Stimulated activated naive B cell treated with anti-CD40 and anti-IgM and Interleukin-4, amounts not matched to agents 10 μg/mL and 1 μg/mL and 100 μg/mL, for 72 hours (primary cell): ENCODE data around the gene AKR7A2.

ENCODE experiments used
- ATAC-seq, 2 donors: fragments of 150-1000 bp; cut with Tn5 transposase; replicated peaks; 2 replicates each; pipeline ENCODE4 v1.10.0; 2021; ENCODE audit warnings: moderate library complexity in 1 of 2
- DNase-seq: peaks from one replicate; pipeline ENCODE4 v3.0.0; 2021
- H3K27ac Mint-ChIP-seq: one replicate; pipeline ENCODE4 v1.8.0; 2022; ENCODE audit warnings: mild to moderate bottlenecking, mixed read lengths
- H3K27me3 Mint-ChIP-seq, 2 donors: one replicate each; pipeline ENCODE4 v1.8.0; 2022; ENCODE audit warnings: mixed read lengths in 2 of 2
- H3K36me3 Mint-ChIP-seq, 2 donors: one replicate each; pipeline ENCODE4 v1.8.0; 2022; ENCODE audit warnings: mixed read lengths in 2 of 2, mild to moderate bottlenecking in 1 of 2
- H3K4me1 Mint-ChIP-seq, 2 donors: one replicate each; pipeline ENCODE4 v1.8.0; 2022; ENCODE audit warnings: mixed read lengths in 2 of 2, mild to moderate bottlenecking in 1 of 2
- H3K4me3 Mint-ChIP-seq, 2 donors: one replicate each; pipeline ENCODE4 v1.8.0; 2022; ENCODE audit warnings: mild to moderate bottlenecking in 2 of 2, mixed read lengths in 2 of 2, moderate library complexity in 1 of 2
- H3K9me3 Mint-ChIP-seq, 2 donors: one replicate each; pipeline ENCODE4 v1.8.0; 2022; ENCODE audit warnings: mixed read lengths in 2 of 2, mild to moderate bottlenecking in 1 of 2

The AKR7A2 gene

DNA sequence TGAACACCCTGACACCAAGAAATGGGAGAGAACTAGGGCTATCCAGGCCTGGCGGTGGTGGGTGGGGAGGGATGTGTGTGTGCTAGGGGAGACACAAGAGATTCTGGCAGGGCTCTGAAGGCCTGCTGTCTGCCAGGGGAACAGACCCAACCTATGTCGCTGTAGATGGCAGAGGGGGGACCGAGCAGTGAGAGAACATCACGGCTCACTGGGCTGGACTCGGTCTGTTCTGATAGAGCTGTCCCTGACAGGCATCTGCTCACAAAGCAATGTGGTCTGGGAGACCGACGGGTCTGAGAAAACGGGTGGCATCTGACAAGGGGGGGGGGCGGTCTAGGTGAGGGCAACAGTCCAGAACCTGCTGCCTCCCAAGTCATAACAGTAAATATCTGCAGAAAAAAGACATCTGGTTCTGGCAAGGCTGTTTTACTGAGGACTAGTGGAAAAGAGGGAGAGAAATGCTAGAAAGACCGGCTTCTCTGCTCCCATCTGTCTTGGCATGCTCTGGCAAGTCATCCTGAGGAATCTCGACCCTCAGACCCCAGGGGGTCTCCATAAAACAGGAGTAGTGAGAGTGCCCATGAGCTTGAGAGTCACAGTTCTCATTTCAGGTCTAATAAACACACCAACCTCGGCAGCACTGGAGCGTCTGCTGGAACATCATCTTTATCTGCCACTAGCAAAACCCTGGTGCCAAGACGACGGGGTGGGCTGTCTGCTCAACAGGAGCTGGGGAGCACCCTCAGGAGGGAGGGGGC lies 36.7 kb upstream of the AKR7A2 start:
- Mint-ChIP-seq H3K4me1 (peaks cover 22 to 49% of the 10 kb centered on the region in 2 donors), H3K4me3 (peak overlapping the region in 1 of 2 donors; percentile 16), H3K27me3 (no peaks in the 10 kb centered on the region), H3K9me3 (no peaks in the 10 kb centered on the region), H3K27ac (peak overlapping the region; percentile 42), H3K36me3 (peaks cover 39 to 57% of the 10 kb centered on the region in 2 donors)
- DNase-seq (no peak), ATAC-seq (peak; percentile 2 to 13)

DNA sequence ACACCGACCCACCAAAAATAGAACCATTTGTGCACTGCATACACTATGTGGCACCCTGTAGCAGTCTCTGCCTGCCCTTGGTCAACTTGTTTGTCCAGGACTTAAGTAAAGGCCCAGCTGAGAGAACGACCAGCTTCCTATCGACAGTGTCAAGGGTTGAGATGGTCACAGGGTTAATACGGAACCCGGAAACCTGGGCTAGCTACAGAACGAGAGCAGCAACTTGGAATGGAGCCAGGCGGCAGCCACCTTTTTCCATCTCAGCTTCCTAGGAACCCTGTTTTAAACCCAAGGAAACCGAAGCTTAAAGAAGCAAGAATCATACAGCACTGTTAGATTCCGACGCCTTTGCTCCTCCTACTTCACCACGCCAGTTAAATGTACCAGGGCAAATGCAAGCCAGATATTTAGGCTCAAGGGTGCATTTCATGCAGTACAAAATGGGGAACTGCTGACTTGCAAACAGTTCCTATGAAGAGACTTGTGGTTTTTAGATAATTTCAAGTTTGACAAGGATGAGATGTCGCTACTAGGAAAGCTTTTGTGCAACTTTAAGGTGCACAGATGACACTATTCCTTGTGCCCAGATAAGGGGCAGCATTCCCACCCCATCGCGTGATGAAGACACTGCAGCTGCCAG lies 35.7 kb upstream of the AKR7A2 start:
- Mint-ChIP-seq H3K27ac (peak overlapping the region; percentile 21), H3K4me3 (no peak overlapping the region), H3K27me3 (no peaks in the 10 kb centered on the region), H3K9me3 (no peaks in the 10 kb centered on the region), H3K36me3 (peaks cover 39 to 57% of the 10 kb centered on the region in 2 donors), H3K4me1 (peaks cover 22 to 50% of the 10 kb centered on the region in 2 donors)
- DNase-seq (no peak), ATAC-seq (peak; percentile 69 to 81)

DNA sequence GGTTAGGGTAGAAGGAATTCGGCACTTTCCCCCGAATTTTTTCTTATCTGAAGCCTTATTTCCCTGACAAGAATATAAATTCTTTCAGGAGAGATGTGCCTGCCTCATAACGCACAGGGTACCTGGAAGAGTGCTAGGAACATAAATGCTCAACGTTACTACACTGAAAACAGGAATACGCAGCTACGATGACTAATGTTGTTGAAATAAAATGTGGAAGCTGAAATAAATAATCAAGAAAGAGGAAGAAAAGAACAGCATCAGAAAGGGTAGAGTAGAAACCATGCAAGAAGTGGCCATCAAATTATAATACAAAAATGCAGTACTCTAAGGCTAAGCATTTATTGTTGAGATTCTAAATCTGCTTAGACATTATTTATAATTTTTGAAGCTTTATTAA lies 34.1 kb upstream of the AKR7A2 start:
- DNase-seq (no peak), ATAC-seq (no peak)
- H3K9me3 Mint-ChIP-seq = no peaks in the 10 kb centered on the region
- peaks cover 27 to 57% of the 10 kb centered on the region in 2 donors for H3K4me1 Mint-ChIP-seq
- H3K27me3 Mint-ChIP-seq = no peaks in the 10 kb centered on the region
- no peak overlapping the region for H3K4me3 Mint-ChIP-seq
- peaks cover 49 to 63% of the 10 kb centered on the region in 2 donors for H3K36me3 Mint-ChIP-seq
- peak overlapping the region; percentile 85 for H3K27ac Mint-ChIP-seq

DNA sequence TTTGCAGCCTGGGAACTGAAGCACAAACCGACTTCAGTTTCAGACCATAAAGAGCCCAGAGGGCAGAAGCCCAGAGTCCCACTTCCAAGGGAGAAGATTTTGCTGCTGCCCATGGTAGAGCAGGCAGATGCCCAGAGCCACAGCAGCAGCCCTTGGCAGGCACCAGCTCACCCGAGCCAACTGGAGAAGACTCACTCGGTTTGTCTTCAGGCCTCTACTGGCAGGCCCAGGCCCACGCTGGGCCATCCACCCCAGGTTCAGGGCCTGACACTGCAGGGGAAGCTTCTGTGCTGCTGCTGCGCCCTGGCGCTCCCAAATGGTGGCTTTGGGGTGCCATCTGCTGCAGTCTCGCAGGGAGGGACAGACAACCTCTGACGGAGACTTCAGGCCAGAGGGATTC lies 33.4 kb upstream of the AKR7A2 start:
- H3K27ac Mint-ChIP-seq = no peak overlapping the region
- ATAC-seq (no peak), DNase-seq (no peak)
- H3K4me3 Mint-ChIP-seq = no peak overlapping the region
- H3K4me1 Mint-ChIP-seq = peaks cover 27 to 57% of the 10 kb centered on the region in 2 donors
- no peaks in the 10 kb centered on the region for H3K9me3 Mint-ChIP-seq
- H3K36me3 Mint-ChIP-seq = peaks cover 53 to 69% of the 10 kb centered on the region in 2 donors
- H3K27me3 Mint-ChIP-seq = no peaks in the 10 kb centered on the region

DNA sequence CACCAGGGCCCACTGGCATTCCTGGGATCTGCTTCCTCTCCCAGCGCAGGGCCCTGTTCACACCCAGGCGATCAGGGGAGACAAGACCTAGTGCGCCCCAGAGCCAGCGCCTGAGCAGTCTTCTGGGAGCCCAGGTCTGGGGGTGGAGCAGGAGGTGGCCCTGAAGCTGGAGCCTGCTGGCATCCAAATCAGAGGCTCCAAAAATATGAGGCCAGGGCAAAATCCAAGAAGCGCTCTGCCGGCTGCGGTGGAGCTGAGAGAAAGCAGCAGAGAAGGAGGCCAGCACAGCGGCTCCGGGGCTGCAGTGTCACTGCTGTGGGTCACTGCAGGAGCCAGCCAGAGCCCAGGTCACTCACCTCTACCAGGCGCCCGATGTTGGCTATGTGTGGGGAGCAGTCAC lies 32.9 kb upstream of the AKR7A2 start:
- no peak overlapping the region for H3K4me3 Mint-ChIP-seq
- peaks cover 25 to 52% of the 10 kb centered on the region in 2 donors for H3K4me1 Mint-ChIP-seq
- no peaks in the 10 kb centered on the region for H3K9me3 Mint-ChIP-seq
- DNase-seq = no peak
- H3K27ac Mint-ChIP-seq = no peak overlapping the region
- H3K27me3 Mint-ChIP-seq = no peaks in the 10 kb centered on the region
- peaks cover 49 to 65% of the 10 kb centered on the region in 2 donors for H3K36me3 Mint-ChIP-seq
- ATAC-seq = no peak

DNA sequence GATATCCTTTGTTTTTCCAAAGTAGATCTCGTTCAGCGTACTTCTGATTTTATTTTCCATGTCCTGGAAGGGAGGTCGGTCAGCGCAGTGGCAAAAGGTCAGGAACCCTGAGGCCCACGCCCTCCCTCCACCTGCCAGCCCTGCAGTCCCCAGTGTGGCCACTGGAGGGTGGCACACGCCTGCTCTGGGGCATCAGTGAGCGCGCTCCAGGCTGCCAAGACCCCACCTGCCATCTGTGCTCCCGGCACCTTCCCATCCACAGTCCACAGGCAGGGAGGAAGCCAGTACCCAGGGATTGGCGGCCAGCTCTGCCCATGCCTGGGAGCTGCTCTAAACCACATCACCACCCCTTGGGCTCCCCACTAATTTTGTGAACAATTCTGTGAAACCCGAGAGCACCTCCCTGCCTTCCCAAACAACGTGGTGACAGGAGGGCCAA lies 32.4 kb upstream of the AKR7A2 start:
- Mint-ChIP-seq H3K27me3 (no peaks in the 10 kb centered on the region), H3K9me3 (no peaks in the 10 kb centered on the region), H3K27ac (no peak overlapping the region), H3K36me3 (peaks cover 49 to 64% of the 10 kb centered on the region in 2 donors), H3K4me1 (peaks cover 25 to 49% of the 10 kb centered on the region in 2 donors), H3K4me3 (no peak overlapping the region)
- peak; percentile 48 to 50 for ATAC-seq
- no peak for DNase-seq

DNA sequence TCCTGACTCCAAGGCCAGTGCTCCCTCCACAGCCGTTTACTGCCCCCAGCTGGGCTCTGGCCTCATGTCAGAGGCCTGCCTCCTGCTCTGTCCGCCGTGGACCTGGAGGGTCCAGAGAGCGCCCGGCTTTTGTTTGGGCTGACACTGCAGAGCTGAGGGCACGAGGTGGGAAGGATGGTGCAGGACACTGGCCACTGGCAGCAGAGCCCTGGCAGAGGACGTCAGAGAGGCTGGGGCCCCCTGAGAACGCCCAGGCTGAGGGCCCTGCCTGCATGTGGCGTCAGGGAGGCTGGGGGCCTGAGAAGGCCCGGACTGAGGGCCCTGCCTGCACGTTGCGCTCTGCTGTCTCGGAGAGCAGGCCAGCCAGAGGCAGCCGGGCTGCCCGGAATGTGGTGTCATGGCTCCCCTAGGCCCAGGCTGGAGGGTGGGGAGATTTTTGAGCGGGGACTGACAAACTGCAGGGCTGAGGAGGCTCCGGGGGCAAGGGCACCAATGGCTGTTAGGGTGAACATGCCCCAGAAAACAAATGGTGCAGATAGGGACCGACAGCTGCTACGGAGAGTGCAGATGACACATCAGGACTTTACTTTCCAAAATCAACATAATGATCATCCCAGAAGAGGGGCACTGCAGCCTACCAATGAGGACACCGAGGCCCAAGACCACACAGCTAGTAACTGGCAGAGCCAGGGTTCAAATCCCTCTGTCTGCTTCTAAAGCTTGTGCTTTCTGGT lies 31.8 kb upstream of the AKR7A2 start:
- H3K27ac Mint-ChIP-seq = no peak overlapping the region

DNA sequence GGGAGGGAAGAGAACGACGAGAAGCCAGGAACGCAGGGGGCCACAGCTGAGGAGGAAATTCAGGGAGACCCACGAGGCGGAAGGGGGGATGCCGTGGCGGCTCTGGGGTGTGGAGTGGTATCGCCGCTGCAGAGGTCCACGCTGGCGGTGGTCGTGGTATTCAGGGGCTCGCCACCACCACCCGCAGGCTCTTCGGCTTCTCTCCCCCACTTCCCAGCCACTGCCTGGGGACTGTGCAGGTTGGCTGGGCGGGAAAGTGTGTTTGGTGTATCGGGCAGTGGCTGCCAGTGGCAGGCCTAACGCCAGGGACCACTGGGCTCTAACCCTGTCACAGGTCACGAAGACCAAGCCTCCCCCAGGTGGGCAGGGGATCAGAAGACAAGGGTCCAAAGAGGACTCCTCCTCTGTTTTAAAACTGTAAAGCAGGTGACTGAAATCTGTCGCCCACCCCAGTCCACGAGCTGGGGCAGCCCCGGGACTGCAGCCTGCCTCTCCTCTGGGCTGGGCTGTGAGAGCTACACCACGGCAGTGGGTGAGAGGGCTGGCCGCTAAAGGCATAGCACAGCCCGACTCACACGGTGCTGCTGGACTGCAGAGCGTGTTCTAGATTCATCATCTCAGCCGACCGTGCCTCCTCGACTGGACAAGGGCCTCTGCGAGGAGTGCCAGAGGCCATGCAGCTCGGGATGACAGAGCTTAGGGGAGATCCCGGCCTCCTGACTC lies 31.1 kb upstream of the AKR7A2 start:
- ATAC-seq (no peak), DNase-seq (no peak)
- Mint-ChIP-seq H3K27me3 (no peaks in the 10 kb centered on the region), H3K27ac (peak overlapping the region; percentile 66), H3K4me3 (no peak overlapping the region), H3K36me3 (peaks cover 45 to 62% of the 10 kb centered on the region in 2 donors), H3K9me3 (no peaks in the 10 kb centered on the region), H3K4me1 (peaks cover 18 to 36% of the 10 kb centered on the region in 2 donors)

More for the DNA sequence above, 31.8 kb upstream of the AKR7A2 start:
- no peak for DNase-seq
- Mint-ChIP-seq H3K27me3 (no peaks in the 10 kb centered on the region), H3K4me1 (peaks cover 23 to 43% of the 10 kb centered on the region in 2 donors), H3K9me3 (no peaks in the 10 kb centered on the region), H3K36me3 (peaks cover 47 to 64% of the 10 kb centered on the region in 2 donors), H3K4me3 (no peak overlapping the region)
- ATAC-seq = no peak

DNA sequence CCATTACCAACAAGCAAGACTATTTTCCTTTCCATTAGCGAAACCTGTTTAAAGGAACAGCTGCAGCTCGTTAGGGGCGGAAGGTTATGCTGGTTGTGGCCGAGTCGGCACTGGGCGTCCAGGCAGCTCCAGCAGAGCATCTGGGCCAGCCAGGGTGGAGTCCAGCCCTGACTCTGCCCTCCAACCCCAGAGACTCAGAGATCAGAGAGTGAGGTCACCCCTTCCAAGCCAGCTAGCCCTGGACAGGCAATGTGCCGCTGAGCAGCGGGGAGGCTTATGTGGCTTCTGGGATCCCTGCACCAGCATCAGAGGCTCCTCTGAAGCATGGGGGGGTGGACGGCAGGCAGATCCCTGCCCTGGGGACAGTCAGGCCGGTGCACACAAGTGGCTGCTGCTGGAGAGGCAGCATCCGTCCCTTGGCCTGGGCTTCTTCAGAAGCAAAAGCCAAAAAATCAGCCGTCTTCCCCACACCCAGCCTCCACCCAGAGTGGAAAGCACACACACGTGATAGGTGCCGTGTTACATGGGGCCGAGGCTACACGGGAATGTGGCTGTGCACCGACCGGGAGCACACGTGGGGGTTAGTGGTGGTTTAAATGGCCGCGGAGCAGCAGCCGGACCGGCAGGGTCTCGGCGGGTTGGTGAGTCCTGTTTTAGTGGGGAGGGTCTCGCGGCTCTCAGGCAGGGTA lies 30.3 kb upstream of the AKR7A2 start:
- peaks cover 16 to 34% of the 10 kb centered on the region in 2 donors for H3K4me1 Mint-ChIP-seq
- peak overlapping the region; percentile 66 for H3K27ac Mint-ChIP-seq
- peaks cover 53 to 70% of the 10 kb centered on the region in 2 donors for H3K36me3 Mint-ChIP-seq
- DNase-seq = no peak
- H3K4me3 Mint-ChIP-seq = no peak overlapping the region
- H3K9me3 Mint-ChIP-seq = no peaks in the 10 kb centered on the region
- no peak for ATAC-seq
- H3K27me3 Mint-ChIP-seq = no peaks in the 10 kb centered on the region

DNA sequence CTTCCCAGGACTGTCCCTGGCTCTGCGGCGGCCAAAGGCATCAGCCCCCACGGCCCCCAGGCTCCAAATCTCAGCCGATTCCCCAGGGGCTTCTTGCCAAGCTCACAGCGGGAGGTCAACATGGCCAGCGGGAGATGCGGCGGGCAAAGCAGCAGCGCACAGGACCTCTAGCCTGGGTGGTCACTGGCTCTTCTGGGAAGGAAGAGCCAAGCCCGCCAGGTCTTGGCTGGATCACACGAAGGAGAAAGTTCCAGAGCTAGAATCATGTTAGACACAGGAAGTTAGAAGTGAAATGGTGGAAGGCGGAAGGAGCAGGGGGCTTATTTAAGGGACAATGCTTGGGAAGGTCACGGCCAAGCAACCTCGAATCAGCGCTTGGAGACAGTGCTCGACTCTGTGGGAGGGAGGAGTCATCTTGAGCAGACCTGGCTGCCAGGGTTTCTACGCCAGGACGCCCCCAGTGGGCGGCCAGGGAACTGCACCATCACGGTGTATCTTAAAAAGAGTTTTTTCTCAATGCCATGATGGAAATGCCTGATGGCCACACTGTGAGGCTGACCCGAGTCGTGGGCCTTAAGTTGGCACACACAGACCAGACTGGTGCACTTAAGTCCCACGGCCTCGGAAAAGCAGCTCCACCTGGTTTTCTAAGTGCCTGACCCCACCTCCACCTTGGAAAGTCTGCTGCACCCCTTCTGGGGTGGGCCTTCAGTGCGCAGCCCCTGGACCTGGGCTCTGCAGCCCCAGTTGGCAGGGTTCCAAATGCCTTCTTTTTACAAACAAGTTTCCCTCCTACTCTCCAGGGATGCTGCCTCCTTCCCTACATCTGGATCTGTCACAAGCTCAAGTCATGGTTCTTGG lies 29.5 kb upstream of the AKR7A2 start:
- no peak overlapping the region for H3K27ac Mint-ChIP-seq
- DNase-seq (peak; percentile 51), ATAC-seq (peak; percentile 70)
- H3K9me3 Mint-ChIP-seq = no peaks in the 10 kb centered on the region
- peaks cover 55 to 76% of the 10 kb centered on the region in 2 donors for H3K36me3 Mint-ChIP-seq
- peaks cover 21 to 39% of the 10 kb centered on the region in 2 donors for H3K4me1 Mint-ChIP-seq
- no peaks in the 10 kb centered on the region for H3K27me3 Mint-ChIP-seq
- H3K4me3 Mint-ChIP-seq = no peak overlapping the region

DNA sequence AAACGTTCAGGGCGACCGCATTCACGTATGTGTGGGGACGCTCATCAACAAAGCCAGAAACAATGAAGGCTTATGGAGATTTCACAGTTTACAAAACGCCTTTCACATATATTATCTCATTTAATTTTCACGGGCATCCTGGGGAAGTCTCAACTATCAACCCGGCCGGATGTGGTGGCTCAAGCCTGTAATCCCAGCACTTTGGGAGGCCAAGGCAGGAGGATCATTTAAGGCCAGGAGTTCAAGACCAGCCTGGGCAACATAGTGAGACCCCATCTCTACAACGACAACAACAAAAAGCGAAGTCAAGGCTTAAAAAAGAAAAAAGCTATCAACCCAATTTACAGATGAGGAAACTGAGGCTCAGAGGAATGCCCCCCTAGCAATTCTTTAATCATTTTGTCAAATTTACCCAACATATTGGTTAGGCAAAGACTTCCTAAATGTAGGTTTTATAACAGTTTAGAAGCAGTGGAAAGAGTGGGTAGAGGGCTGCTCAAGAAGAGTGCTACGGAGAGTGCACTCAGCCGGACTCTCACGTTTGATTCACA lies 28.5 kb upstream of the AKR7A2 start:
- Mint-ChIP-seq H3K27ac (peak overlapping the region; percentile 62), H3K27me3 (no peaks in the 10 kb centered on the region), H3K36me3 (peaks cover 48 to 76% of the 10 kb centered on the region in 2 donors), H3K9me3 (no peaks in the 10 kb centered on the region), H3K4me1 (peaks cover 28 to 40% of the 10 kb centered on the region in 2 donors), H3K4me3 (no peak overlapping the region)
- ATAC-seq (no peak), DNase-seq (no peak)

DNA sequence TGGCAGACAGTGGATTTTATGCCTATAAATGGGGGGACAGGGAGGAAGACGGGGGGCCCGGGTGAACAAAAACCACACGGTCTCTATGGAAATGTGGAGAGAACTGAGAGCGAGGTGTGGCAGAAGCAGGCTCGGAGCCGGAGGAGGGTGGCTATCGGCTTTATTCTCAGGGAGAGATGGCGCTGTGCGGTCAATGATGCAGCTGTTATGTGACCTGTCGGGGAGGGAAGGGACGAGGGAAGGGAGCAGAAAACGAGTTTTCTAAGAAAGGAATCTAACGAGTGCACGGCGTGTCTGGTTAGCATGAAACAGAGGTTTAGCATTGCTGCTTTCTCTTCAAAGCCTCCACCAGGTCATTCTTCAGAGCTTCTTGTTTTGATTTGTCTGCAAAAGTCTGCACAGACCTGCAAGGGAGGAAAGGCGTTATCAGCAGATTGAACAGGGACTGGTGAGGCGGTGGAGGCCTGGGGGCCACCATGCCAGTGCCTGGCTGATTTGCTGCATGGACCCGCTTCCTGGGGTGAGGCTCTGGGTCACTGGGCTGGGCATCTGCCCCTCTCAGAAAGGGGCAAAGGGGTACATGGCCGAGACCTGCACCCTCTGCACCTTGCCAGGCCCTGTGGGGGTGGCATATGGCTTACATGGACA lies 27.4 kb upstream of the AKR7A2 start:
- peaks cover 24 to 36% of the 10 kb centered on the region in 2 donors for H3K4me1 Mint-ChIP-seq
- no peak for ATAC-seq
- H3K27ac Mint-ChIP-seq = peak overlapping the region; percentile 25
- DNase-seq = no peak
- no peak overlapping the region for H3K4me3 Mint-ChIP-seq
- no peaks in the 10 kb centered on the region for H3K27me3 Mint-ChIP-seq
- H3K9me3 Mint-ChIP-seq = no peaks in the 10 kb centered on the region
- H3K36me3 Mint-ChIP-seq = peaks cover 44 to 68% of the 10 kb centered on the region in 2 donors
